H1 (cell line): Measurements from ENCODE around the gene PMP22. TPM values are rescaled to one million over a fixed set of nuclear protein-coding genes. Genes with fewer than 3 reads are reported as not detected.
A peak's percentile ranks its signal among the peaks of the same experiment; 100 is the strongest.

ENCODE experiments used
- EZH2 ChIP-seq: fragments of 200-600 bp; sonication (generic); IDR thresholded peaks from 2 replicates; pipeline ENCODE4 v1.7.1; 2012; ENCODE audit warnings: low read depth, mild to moderate bottlenecking, moderate library complexity, low read length, inconsistent platforms; ENCODE audit not compliant: severe bottlenecking
- KDM4A ChIP-seq: IDR thresholded peaks from one replicate; pipeline ENCODE4 v1.7.1; 2012; ENCODE audit warnings: low read depth, mild to moderate bottlenecking, moderate library complexity, low read length, inconsistent platforms; ENCODE audit not compliant: severe bottlenecking
- KDM5A ChIP-seq: fragments of 200-600 bp; IDR thresholded peaks from 2 replicates; pipeline ENCODE4 v1.7.1; 2012; ENCODE audit warnings: mild to moderate bottlenecking, low read length, inconsistent platforms, mixed read lengths
- SP1 ChIP-seq: IDR thresholded peaks from 2 replicates; pipeline ENCODE4 v1.6.1; 2011; ENCODE audit warnings: low read depth, low read length
- TAF7 ChIP-seq: optimal IDR thresholded peaks from 2 replicates; pipeline ENCODE3; 2011; ENCODE audit warnings: low read depth, mild to moderate bottlenecking, inconsistent platforms, low read length, moderate library complexity, borderline replicate concordance
- polyA plus RNA-seq, 7 experiments: library from polyadenylated mRNA; depleted of rRNA in 3 of 7; stranded (reverse) in 5 of 7; unstranded in 2 of 7; fragments of >200 nt in 5 of 7; fragments of 200-250 nt in 2 of 7; gene quantifications; 1 replicate in 5 of 7; 2 replicates in 1 of 7; 4 replicates in 1 of 7; pipeline versions ENCODE4 v1.2.1 to v1.2.3, GENCODE V29; 2011 to 2013; ENCODE audit warnings: missing spikeins in 2 of 7, mixed read lengths in 2 of 7
- total RNA-seq: library from RNA; stranded (reverse); fragmentation: NEBNext Ultra II Directional; extraction: Animal tissue kit (Norgen Biotek cat#: 25700); gene quantifications from 2 replicates; pipeline ENCODE4 v1.2.1, GENCODE V29; 2021

Gene PMP22
- total and polyA plus RNA-seq, 2 of the 8 experiments (the other 6 are each of a cell fraction or from before 2014, with no cell fraction given) = 0.84 to 4.9 TPM

DNA sequence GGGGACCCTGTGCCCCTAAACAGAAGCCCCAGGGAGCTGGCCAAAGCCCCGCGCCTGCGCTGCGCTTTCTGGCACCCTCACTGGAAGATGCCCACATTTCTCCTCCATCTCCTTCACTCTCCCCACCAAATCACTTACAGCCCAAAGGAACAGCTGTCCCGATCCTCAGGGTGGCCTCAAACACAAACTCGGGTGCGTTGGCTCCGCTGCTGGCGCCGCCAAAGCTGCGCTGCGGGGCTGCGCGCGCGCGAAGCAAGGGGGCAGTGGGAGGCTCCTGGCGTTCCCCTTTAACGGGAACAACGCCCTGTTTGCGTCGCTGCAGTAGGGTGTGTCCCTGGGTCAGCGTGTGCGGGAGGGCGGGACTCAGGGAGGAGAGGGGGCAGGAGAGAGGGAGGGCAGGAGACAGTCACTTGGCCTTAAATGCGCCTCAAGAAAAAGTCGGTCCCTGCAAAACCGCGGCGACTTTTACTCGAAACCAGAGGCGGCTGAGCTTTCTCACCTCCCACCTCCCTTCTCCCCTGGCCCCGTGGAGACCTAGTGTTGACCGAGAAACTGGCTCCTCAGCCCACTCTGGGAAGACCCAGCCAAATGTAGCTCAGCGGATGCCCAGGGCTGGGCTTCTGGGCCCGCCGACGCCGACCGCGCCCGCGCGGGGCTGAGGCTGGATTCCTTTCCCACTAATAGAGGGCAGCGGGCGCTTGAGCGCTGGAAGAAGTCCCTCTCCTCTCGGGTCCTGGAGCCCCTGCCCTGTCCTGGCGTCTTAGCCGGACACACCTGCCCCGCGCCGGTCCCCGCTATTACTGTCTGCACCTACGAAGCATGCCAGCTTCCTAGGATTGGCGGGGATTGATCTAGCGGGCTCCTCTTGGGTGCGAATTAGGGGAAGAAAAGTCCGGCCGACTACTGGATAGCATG is 2.6 kb downstream of the PMP22 start (continued):
- no peak for TF ChIP-seq TAF7
- no peak for TF ChIP-seq KDM5A
- TF ChIP-seq KDM4A = peak; percentile 54
- TF ChIP-seq SP1 = no peak
- peak; percentile 77 for TF ChIP-seq EZH2
